ENCODE measurements around the gene CNIH3. TPM values are rescaled to one million over a fixed set of nuclear protein-coding genes. Genes with fewer than 3 reads are reported as not detected.

Gene CNIH3
- total and polyA plus RNA-seq, 2 donors (not counting 1 experiment from before 2014, with no cell fraction given): 0.72 to 1.8 TPM

DNA sequence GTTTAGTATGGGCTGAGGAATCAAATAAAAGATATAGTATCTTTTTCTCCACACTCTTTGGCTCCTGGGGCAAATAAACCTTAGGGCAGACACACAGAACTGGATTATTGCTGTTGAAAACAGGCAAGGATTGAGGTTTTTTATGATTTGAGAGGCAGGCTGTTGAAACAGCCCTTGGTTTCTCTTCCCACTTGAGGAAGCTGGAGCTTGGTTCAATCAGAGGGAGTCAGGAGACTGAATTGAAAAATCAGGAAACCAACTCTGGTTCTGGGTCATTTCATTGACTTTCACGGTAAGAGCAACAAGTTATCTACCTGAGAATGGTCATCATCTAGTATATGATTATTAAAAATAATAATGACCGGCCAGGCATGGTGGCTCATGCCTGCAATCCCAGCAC is 108.4 kb downstream of the CNIH3 start:
- no peaks in the 10 kb centered on the region for H3K79me2 ChIP-seq (ENCODE audit: control insufficient read depth, insufficient read depth, low read length)
- Mint-ChIP-seq H3K4me3 (no peak overlapping the region), H3K27ac (no peak overlapping the region), H3K9me3 (ENCODE audit: insufficient read depth) (no peaks in the 10 kb centered on the region), H3K4me1 (no peaks in the 10 kb centered on the region), H3K27me3 (no peaks in the 10 kb centered on the region)
- no peaks in the 10 kb centered on the region for H3K9me3 ChIP-seq (ENCODE audit: control extremely low read depth in 1 of 3, control insufficient read depth in 2 of 3, insufficient read depth in 1 of 3, low read length in 2 of 3)
- POLR2A ChIA-PET: no interaction called here
- no peaks in the 10 kb centered on the region for H4K20me1 ChIP-seq (ENCODE audit: control insufficient read depth, insufficient read depth, low read length, poor library complexity, severe bottlenecking)
- ATAC-seq (ENCODE audit: low read depth) (no peak), DNase-seq (no peak)
- CTCF ChIA-PET: no interaction called here
- H3K27ac ChIP-seq (ENCODE audit: low read length in 2 of 2): no peak overlapping the region
- no CpG with 5 or more reads among the region's 2 CpGs for WGBS (ENCODE audit: insufficient coverage)
- no peak overlapping the region for H3K9ac ChIP-seq (ENCODE audit: low read length)
- H3K27me3 ChIP-seq (replicated peaks in 1 of 4; ENCODE audit: control extremely low read depth in 1 of 4, control insufficient read depth in 3 of 4, insufficient read depth in 4 of 4, low read length in 3 of 4): no peaks in the 10 kb centered on the region
- H3K36me3 ChIP-seq (replicated peaks in 1 of 2; ENCODE audit: control extremely low read depth in 1 of 2, control insufficient read depth in 1 of 2, extremely low read depth in 1 of 2, insufficient read depth in 2 of 2, low read length in 1 of 2): no peaks in the 10 kb centered on the region
- no peak overlapping the region for H2AFZ ChIP-seq (ENCODE audit: insufficient read depth, low read depth, low read length, poor library complexity, severe bottlenecking)
- TF ChIP-seq, protein P1, sequence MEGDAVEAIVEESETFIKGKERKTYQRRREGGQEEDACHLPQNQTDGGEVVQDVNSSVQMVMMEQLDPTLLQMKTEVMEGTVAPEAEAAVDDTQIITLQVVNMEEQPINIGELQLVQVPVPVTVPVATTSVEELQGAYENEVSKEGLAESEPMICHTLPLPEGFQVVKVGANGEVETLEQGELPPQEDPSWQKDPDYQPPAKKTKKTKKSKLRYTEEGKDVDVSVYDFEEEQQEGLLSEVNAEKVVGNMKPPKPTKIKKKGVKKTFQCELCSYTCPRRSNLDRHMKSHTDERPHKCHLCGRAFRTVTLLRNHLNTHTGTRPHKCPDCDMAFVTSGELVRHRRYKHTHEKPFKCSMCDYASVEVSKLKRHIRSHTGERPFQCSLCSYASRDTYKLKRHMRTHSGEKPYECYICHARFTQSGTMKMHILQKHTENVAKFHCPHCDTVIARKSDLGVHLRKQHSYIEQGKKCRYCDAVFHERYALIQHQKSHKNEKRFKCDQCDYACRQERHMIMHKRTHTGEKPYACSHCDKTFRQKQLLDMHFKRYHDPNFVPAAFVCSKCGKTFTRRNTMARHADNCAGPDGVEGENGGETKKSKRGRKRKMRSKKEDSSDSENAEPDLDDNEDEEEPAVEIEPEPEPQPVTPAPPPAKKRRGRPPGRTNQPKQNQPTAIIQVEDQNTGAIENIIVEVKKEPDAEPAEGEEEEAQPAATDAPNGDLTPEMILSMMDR (IDR thresholded peaks at IDR 0.05): no peak
- TF ChIP-seq EZH2 (IDR thresholded peaks at IDR 0.05; ENCODE audit: borderline replicate concordance, insufficient read depth, low read depth, low read length, poor library complexity, severe bottlenecking): no peak
- intact Hi-C loops (cut with micrococcal nuclease): no loop called here
- H3K4me1 ChIP-seq (ENCODE audit: control insufficient read depth in 2 of 2, insufficient read depth in 2 of 2, low read length in 2 of 2): no peaks in the 10 kb centered on the region
- H3K4me2 ChIP-seq (replicated peaks; ENCODE audit: low read depth, low read length, poor library complexity, severe bottlenecking): no peak overlapping the region
- no peak overlapping the region for H3K4me3 ChIP-seq (ENCODE audit: control extremely low read depth in 1 of 5, extremely low read depth in 1 of 5, insufficient read depth in 1 of 5, low read depth in 2 of 5, low read length in 4 of 5)

DNA sequence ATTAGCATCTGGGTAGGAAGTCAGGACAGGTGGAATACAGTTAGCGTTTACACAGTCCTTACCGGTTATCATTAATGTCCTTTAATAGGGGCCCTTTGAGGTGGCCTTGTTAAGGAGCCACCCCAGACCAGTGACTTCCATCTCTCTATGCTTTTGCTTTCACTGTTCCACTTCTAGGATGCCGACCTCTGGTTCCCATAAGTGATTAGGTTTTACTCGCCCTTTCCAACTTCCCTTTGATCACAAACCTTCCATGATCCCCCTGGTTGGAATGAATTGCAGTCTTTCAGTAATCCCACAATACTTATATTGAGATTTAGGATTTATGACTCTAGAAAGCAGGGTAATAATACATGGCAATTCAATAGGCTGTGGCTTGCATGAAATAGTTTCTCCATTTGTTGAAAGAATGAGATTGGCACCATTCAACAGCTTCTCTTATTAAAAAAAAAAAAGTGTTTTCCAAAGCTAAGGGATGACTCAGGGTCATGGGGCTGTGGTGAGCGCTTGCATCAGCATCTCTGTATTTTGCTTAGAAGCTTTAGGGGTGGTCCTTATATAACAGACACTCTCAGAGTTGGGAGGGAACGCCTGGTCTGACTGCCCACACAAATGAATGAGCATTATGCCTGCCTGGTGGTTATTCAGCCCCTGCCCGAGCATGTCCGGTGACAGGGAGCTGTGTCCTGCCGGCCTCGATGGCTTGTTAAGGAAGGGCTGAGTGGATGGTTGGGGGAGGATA is 110.5 kb downstream of the CNIH3 start:
- Histone ChIP-seq H3K4me1 (ENCODE audit: control insufficient read depth in 2 of 2, insufficient read depth in 2 of 2, low read length in 2 of 2) (no peaks in the 10 kb centered on the region), H3K9me3 (ENCODE audit: control extremely low read depth in 1 of 3, control insufficient read depth in 2 of 3, insufficient read depth in 1 of 3, low read length in 2 of 3) (no peaks in the 10 kb centered on the region), H3K36me3 (replicated peaks in 1 of 2; ENCODE audit: control extremely low read depth in 1 of 2, control insufficient read depth in 1 of 2, extremely low read depth in 1 of 2, insufficient read depth in 2 of 2, low read length in 1 of 2) (no peaks in the 10 kb centered on the region), H3K9ac (ENCODE audit: low read length) (no peak overlapping the region), H2AFZ (ENCODE audit: insufficient read depth, low read depth, low read length, poor library complexity, severe bottlenecking) (no peak overlapping the region), H3K4me3 (ENCODE audit: control extremely low read depth in 1 of 5, extremely low read depth in 1 of 5, insufficient read depth in 1 of 5, low read depth in 2 of 5, low read length in 4 of 5) (no peak overlapping the region), H3K4me2 (replicated peaks; ENCODE audit: low read depth, low read length, poor library complexity, severe bottlenecking) (no peak overlapping the region), H3K79me2 (ENCODE audit: control insufficient read depth, insufficient read depth, low read length) (no peaks in the 10 kb centered on the region), H3K27ac (ENCODE audit: low read length in 2 of 2) (no peak overlapping the region), H3K27me3 (replicated peaks in 1 of 4; ENCODE audit: control extremely low read depth in 1 of 4, control insufficient read depth in 3 of 4, insufficient read depth in 4 of 4, low read length in 3 of 4) (no peaks in the 10 kb centered on the region), H4K20me1 (ENCODE audit: control insufficient read depth, insufficient read depth, low read length, poor library complexity, severe bottlenecking) (no peaks in the 10 kb centered on the region)
- ATAC-seq (ENCODE audit: low read depth) (no peak), DNase-seq (no peak)
- no peak for TF ChIP-seq EZH2 (IDR thresholded peaks at IDR 0.05; ENCODE audit: borderline replicate concordance, insufficient read depth, low read depth, low read length, poor library complexity, severe bottlenecking)
- TF ChIP-seq, protein P1 (IDR thresholded peaks at IDR 0.05): no peak
- ChIA-PET POLR2A (no interaction called here), CTCF (no interaction called here)
- 80% methylated on average over 2 of the region's 10 CpGs for WGBS (ENCODE audit: insufficient coverage)
- Mint-ChIP-seq H3K9me3 (ENCODE audit: insufficient read depth) (no peaks in the 10 kb centered on the region), H3K27ac (no peak overlapping the region), H3K4me1 (no peaks in the 10 kb centered on the region), H3K27me3 (no peaks in the 10 kb centered on the region), H3K4me3 (no peak overlapping the region)
- intact Hi-C loops (cut with micrococcal nuclease): no loop called here

All from B cell (primary cell).